Measurements from ENCODE around the gene CHAC1. TPM values are rescaled to one million over a fixed set of nuclear protein-coding genes. Genes with fewer than 3 reads are reported as not detected.

Gene CHAC1
- total RNA-seq, 5 donors from 2014 or later (not counting 1 experiment from before 2014, with no cell fraction given) = 0.44 to 7.5 (median 7.2) TPM

- Mint-ChIP-seq H3K4me1 (no peaks in the 10 kb centered on the region), H3K27ac (no peak overlapping the region), H3K27me3 (no peaks in the 10 kb centered on the region), H3K36me3 (no peaks in the 10 kb centered on the region), H3K9me3 (no peaks in the 10 kb centered on the region), H3K4me3 (no peak overlapping the region)
- H3K4me1 ChIP-seq (ENCODE audit: control insufficient read depth in 1 of 2, extremely low read depth in 1 of 2, insufficient read depth in 2 of 2, low read length in 2 of 2) = no peaks in the 10 kb centered on the region
- H3K4me3 ChIP-seq (ENCODE audit: control insufficient read depth in 1 of 2, extremely low read depth in 1 of 2, low read length in 1 of 2) = no peak overlapping the region
- no peak overlapping the region for H3K27ac ChIP-seq (ENCODE audit: low read length)
- ChIA-PET CTCF (no interaction called here), POLR2A (no interaction called here)
- no peaks in the 10 kb centered on the region for H3K36me3 ChIP-seq (ENCODE audit: control insufficient read depth in 2 of 2, extremely low read depth in 1 of 2, insufficient read depth in 1 of 2, low read length in 1 of 2)
- H3K27me3 ChIP-seq (replicated peaks in 1 of 2; ENCODE audit: control insufficient read depth in 2 of 2, extremely low read depth in 1 of 2, insufficient read depth in 2 of 2, low read length in 1 of 2) = peaks cover 0 to 21% of the 10 kb centered on the region in 2 experiments
- DNase-seq = no peak
- ATAC-seq (replicated peaks in 1 of 4) = no peak
- 95% methylated on average over 6 of the region's 12 CpGs for WGBS (ENCODE audit: insufficient coverage)
- no peaks in the 10 kb centered on the region for H3K9me3 ChIP-seq
Observed at GRCh38 chr15:40915116-40915661, 38.1 kb upstream of the CHAC1 start.

- Histone ChIP-seq H3K36me3 (ENCODE audit: control insufficient read depth in 2 of 2, extremely low read depth in 1 of 2, insufficient read depth in 1 of 2, low read length in 1 of 2) (no peaks in the 10 kb centered on the region), H3K27me3 (replicated peaks in 1 of 2; ENCODE audit: control insufficient read depth in 2 of 2, extremely low read depth in 1 of 2, insufficient read depth in 2 of 2, low read length in 1 of 2) (peaks cover 0 to 21% of the 10 kb centered on the region in 2 experiments), H3K27ac (ENCODE audit: low read length) (no peak overlapping the region), H3K4me1 (ENCODE audit: control insufficient read depth in 1 of 2, extremely low read depth in 1 of 2, insufficient read depth in 2 of 2, low read length in 2 of 2) (no peaks in the 10 kb centered on the region), H3K9me3 (no peaks in the 10 kb centered on the region), H3K4me3 (ENCODE audit: control insufficient read depth in 1 of 2, extremely low read depth in 1 of 2, low read length in 1 of 2) (no peak overlapping the region)
- no peak for ATAC-seq (replicated peaks in 1 of 4)
- no peak for DNase-seq
- H3K36me3 Mint-ChIP-seq = no peaks in the 10 kb centered on the region
- WGBS (ENCODE audit: insufficient coverage) = 68% methylated on average over 5 of the region's 6 CpGs
- H3K27ac Mint-ChIP-seq = no peak overlapping the region
- ChIA-PET POLR2A (no interaction called here), CTCF (no interaction called here)
- no peaks in the 10 kb centered on the region for H3K9me3 Mint-ChIP-seq
- no peak overlapping the region for H3K4me3 Mint-ChIP-seq
- no peaks in the 10 kb centered on the region for H3K4me1 Mint-ChIP-seq
- H3K27me3 Mint-ChIP-seq = no peaks in the 10 kb centered on the region
Observed at GRCh38 chr15:40915679-40916078, 37.6 kb upstream of the CHAC1 start.

- DNase-seq (no peak), ATAC-seq (replicated peaks in 1 of 4) (no peak)
- Histone ChIP-seq H3K9me3 (no peaks in the 10 kb centered on the region), H3K27me3 (replicated peaks in 1 of 2; ENCODE audit: control insufficient read depth in 2 of 2, extremely low read depth in 1 of 2, insufficient read depth in 2 of 2, low read length in 1 of 2) (peaks cover 0 to 21% of the 10 kb centered on the region in 2 experiments), H3K4me1 (ENCODE audit: control insufficient read depth in 1 of 2, extremely low read depth in 1 of 2, insufficient read depth in 2 of 2, low read length in 2 of 2) (no peaks in the 10 kb centered on the region), H3K36me3 (ENCODE audit: control insufficient read depth in 2 of 2, extremely low read depth in 1 of 2, insufficient read depth in 1 of 2, low read length in 1 of 2) (no peaks in the 10 kb centered on the region), H3K27ac (ENCODE audit: low read length) (no peak overlapping the region), H3K4me3 (ENCODE audit: control insufficient read depth in 1 of 2, extremely low read depth in 1 of 2, low read length in 1 of 2) (no peak overlapping the region)
- Mint-ChIP-seq H3K27me3 (no peaks in the 10 kb centered on the region), H3K4me3 (no peak overlapping the region), H3K4me1 (no peaks in the 10 kb centered on the region), H3K36me3 (no peaks in the 10 kb centered on the region), H3K9me3 (no peaks in the 10 kb centered on the region), H3K27ac (no peak overlapping the region)
- 75% methylated on average over 9 of the region's 11 CpGs for WGBS (ENCODE audit: insufficient coverage)
- ChIA-PET CTCF (interaction anchor here in 1 of 2 donors (0.6 kb wide), 1 partner anchor 193 kb away, joined by 3 read pairs; no protein-coding TSS in a partner anchor), POLR2A (interaction anchor here in 1 of 2 donors (0.6 kb wide), 1 partner anchor 626 kb away, joined by 6 read pairs; the partner anchor contains the start of gene RPAP1)
Observed at GRCh38 chr15:40917585-40917984, 35.7 kb upstream of the CHAC1 start.

GRCh38 chr15:40918146-40918798 is 35.0 kb upstream of the CHAC1 start:
- CTCF ChIA-PET = no interaction called here
- Mint-ChIP-seq H3K27me3 (no peaks in the 10 kb centered on the region), H3K36me3 (no peaks in the 10 kb centered on the region), H3K4me1 (no peaks in the 10 kb centered on the region), H3K4me3 (no peak overlapping the region), H3K9me3 (no peaks in the 10 kb centered on the region), H3K27ac (no peak overlapping the region)
- H3K27ac ChIP-seq (ENCODE audit: low read length) = no peak overlapping the region
- no peak for ATAC-seq (replicated peaks in 1 of 4)
- no peak for DNase-seq
- H3K36me3 ChIP-seq (ENCODE audit: control insufficient read depth in 2 of 2, extremely low read depth in 1 of 2, insufficient read depth in 1 of 2, low read length in 1 of 2) = no peaks in the 10 kb centered on the region
- 88% methylated on average over 13 of the region's 15 CpGs for WGBS (ENCODE audit: insufficient coverage)
- POLR2A ChIA-PET = interaction anchor here in 1 of 2 donors (0.6 kb wide), 1 partner anchor 626 kb away, joined by 6 read pairs; the partner anchor contains the start of gene RPAP1
- no peak overlapping the region for H3K4me3 ChIP-seq (ENCODE audit: control insufficient read depth in 1 of 2, extremely low read depth in 1 of 2, low read length in 1 of 2)
- no peaks in the 10 kb centered on the region for H3K4me1 ChIP-seq (ENCODE audit: control insufficient read depth in 1 of 2, extremely low read depth in 1 of 2, insufficient read depth in 2 of 2, low read length in 2 of 2)
- no peaks in the 10 kb centered on the region for H3K9me3 ChIP-seq
- peaks cover 0 to 21% of the 10 kb centered on the region in 2 experiments for H3K27me3 ChIP-seq (replicated peaks in 1 of 2; ENCODE audit: control insufficient read depth in 2 of 2, extremely low read depth in 1 of 2, insufficient read depth in 2 of 2, low read length in 1 of 2)

GRCh38 chr15:40918799-40919392 is 34.4 kb upstream of the CHAC1 start:
- Mint-ChIP-seq H3K27me3 (peaks cover 0 to 3% of the 10 kb centered on the region in 2 donors), H3K9me3 (no peaks in the 10 kb centered on the region), H3K27ac (no peak overlapping the region), H3K36me3 (no peaks in the 10 kb centered on the region), H3K4me1 (no peaks in the 10 kb centered on the region), H3K4me3 (no peak overlapping the region)
- ChIA-PET CTCF (no interaction called here), POLR2A (no interaction called here)
- ATAC-seq (replicated peaks in 1 of 4) (no peak), DNase-seq (no peak)
- Histone ChIP-seq H3K4me3 (ENCODE audit: control insufficient read depth in 1 of 2, extremely low read depth in 1 of 2, low read length in 1 of 2) (no peak overlapping the region), H3K9me3 (no peaks in the 10 kb centered on the region), H3K36me3 (ENCODE audit: control insufficient read depth in 2 of 2, extremely low read depth in 1 of 2, insufficient read depth in 1 of 2, low read length in 1 of 2) (no peaks in the 10 kb centered on the region), H3K27me3 (replicated peaks in 1 of 2; ENCODE audit: control insufficient read depth in 2 of 2, extremely low read depth in 1 of 2, insufficient read depth in 2 of 2, low read length in 1 of 2) (peaks cover 0 to 21% of the 10 kb centered on the region in 2 experiments), H3K27ac (ENCODE audit: low read length) (no peak overlapping the region), H3K4me1 (ENCODE audit: control insufficient read depth in 1 of 2, extremely low read depth in 1 of 2, insufficient read depth in 2 of 2, low read length in 2 of 2) (no peaks in the 10 kb centered on the region)
- WGBS (ENCODE audit: insufficient coverage) = 89% methylated on average over 9 of the region's 19 CpGs

- Mint-ChIP-seq H3K27me3 (peaks cover 13 to 24% of the 10 kb centered on the region in 2 donors), H3K36me3 (no peaks in the 10 kb centered on the region), H3K4me1 (peaks cover 10 to 14% (median 12%) of the 10 kb centered on the region in 3 donors), H3K27ac (no peak overlapping the region), H3K9me3 (no peaks in the 10 kb centered on the region), H3K4me3 (no peak overlapping the region)
- CTCF ChIA-PET = no interaction called here
- H3K36me3 ChIP-seq (ENCODE audit: control insufficient read depth in 2 of 2, extremely low read depth in 1 of 2, insufficient read depth in 1 of 2, low read length in 1 of 2) = no peaks in the 10 kb centered on the region
- DNase-seq (no peak), ATAC-seq (replicated peaks in 1 of 4) (no peak)
- no peak overlapping the region for H3K27ac ChIP-seq (ENCODE audit: low read length)
- POLR2A ChIA-PET = no interaction called here
- H3K4me3 ChIP-seq (ENCODE audit: control insufficient read depth in 1 of 2, extremely low read depth in 1 of 2, low read length in 1 of 2) = no peak overlapping the region
- peaks cover under 1 to 40% of the 10 kb centered on the region in 2 experiments for H3K27me3 ChIP-seq (replicated peaks in 1 of 2; ENCODE audit: control insufficient read depth in 2 of 2, extremely low read depth in 1 of 2, insufficient read depth in 2 of 2, low read length in 1 of 2)
- no peaks in the 10 kb centered on the region for H3K9me3 ChIP-seq
- H3K4me1 ChIP-seq (ENCODE audit: control insufficient read depth in 1 of 2, extremely low read depth in 1 of 2, insufficient read depth in 2 of 2, low read length in 2 of 2) = peaks cover 10 to 19% of the 10 kb centered on the region in 2 experiments
- 65% methylated on average over 2 of the region's 5 CpGs for WGBS (ENCODE audit: insufficient coverage)
Observed at GRCh38 chr15:40921949-40922607, 31.2 kb upstream of the CHAC1 start.

All from T-cell (primary cell).